GM19238 (cell line): ENCODE measurements around the gene SCN4A.
"Not testable (repeated sequence)": the region's sequence is repeated elsewhere in the genome, so short reads cannot be mapped to it uniquely, and the experiment has no call there.

Source experiments
- DNase-seq: peaks from one replicate; pipeline ENCODE4 v3.0.0; 2011; ENCODE audit warnings: low spot score; ENCODE audit not compliant: insufficient read length

The SCN4A gene

GRCh38 chr17:63985387-63986140 lies 12.8 kb upstream of the SCN4A start:
- no peak for DNase-seq

- no peak for DNase-seq
Observed at GRCh38 chr17:63984651-63985386, 12.1 kb upstream of the SCN4A start.

DNA sequence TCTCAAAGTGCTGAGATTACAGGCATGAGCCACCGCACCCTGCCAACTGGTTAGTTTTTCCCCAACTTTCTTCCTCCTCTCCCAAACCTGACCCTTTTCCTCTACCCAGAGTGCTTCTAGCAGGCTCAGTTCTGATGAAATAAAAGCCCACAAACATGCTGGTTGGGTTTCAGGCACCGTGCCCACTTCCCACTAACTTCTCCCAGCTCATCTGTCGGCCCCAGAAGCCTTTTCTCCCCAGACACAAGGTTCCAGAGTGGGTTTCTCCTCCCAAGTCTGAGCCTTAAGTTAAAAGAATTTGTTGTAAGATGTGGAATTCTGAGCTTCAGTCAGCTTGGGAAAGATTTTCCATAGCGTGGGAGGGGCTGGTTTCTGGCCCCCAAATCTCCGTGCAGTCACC lies 11.5 kb upstream of the SCN4A start:
- DNase-seq, result no peak

DNA sequence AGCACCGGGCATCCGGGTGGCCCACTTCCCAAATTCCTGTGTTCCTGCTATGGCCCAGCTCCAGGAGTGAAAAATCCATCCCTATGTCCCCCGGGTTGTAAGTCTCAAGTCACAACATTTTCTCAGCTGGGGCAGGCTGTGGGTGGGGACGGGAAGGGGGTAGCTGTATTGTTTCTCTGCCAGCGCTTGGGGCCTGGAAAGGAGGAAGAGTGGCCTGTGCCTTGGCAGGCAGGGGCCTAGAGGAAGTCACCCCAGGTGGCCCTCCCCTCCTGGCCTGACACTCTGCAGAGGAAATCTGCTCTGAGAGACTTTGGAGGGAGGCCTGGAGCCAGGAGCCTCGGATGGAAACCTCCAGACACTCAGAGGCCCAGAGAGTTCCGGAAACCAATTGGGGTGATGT lies 10.6 kb upstream of the SCN4A start:
- DNase-seq, result no peak

- DNase-seq, result not testable (repeated sequence)
Observed at GRCh38 chr17:63982641-63983040, 9.9 kb upstream of the SCN4A start.

DNA sequence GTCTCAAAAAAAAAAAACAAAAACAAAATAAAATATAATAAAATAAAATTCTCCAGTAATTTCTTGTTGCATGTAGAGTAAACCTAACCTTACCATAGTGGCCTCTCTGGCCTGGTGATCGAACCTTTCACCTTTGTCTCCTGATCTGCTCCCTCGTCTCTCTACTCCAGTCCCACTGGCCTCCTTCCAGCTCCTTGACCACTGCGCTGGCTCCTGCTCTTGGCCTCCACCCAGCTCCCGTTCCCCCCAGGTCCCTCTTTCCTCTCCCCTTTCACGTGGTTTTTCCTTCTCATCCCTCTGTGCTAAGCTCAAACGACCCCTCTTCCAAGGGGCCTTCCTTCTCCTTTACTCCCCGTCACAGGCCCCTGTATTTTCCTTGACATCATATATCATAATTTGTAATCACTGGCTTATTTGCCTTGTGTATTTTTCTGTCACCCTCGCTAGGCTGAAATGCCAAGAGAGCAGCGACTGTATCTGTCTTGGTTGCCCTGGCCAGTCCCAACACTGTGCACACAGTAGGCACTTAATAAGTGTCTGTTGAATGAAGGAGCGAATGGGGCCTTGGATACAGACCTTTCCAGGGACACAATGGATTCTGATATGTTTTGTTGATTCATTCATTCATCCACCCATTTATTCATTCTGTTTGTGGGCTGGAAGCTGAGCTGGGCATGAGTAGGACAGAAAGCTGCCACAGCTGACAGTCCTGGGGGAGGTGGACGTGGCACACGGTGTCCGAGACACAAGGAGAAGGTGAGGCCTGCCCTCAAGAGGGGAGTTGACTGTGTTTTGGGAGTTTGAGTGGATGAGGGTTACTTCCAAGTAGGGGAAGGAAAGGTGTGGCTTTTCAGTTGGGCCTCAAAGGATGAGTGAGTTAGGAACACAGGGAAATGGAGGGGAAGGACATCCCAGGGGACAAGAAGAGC lies 5.8 kb upstream of the SCN4A start:
- no peak for DNase-seq

- no peak for DNase-seq
Observed at GRCh38 chr17:63976702-63977101, 4.0 kb upstream of the SCN4A start.

DNA sequence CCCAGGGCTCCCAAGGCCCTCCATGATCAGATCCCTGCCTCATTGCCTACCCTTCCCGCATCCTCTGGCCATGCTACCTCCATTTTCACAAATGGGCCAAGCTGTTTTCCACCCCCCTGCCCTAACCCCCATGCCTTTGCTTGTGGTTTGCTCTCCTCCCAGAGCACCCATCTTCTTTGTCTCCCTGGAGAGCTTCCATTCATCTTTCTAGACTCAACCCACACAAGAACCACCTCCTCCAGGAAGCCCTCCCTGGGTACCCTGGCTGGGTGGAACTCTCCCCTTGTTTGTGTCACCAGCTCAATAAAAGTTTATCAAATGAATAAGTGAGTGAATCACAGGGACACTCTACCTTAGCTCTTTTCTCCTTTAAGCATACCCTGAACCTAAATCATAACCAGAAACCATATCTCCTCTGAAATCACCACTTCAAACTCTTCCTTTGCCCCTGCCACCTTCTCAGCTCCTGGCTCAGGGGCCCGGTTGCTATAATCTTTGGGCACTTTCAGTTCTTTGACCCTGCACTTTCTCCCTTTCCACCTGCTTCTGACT lies 2.9 kb upstream of the SCN4A start:
- DNase-seq, result no peak

GRCh38 chr17:63974594-63975192 lies 2.0 kb upstream of the SCN4A start:
- DNase-seq, result no peak

DNA sequence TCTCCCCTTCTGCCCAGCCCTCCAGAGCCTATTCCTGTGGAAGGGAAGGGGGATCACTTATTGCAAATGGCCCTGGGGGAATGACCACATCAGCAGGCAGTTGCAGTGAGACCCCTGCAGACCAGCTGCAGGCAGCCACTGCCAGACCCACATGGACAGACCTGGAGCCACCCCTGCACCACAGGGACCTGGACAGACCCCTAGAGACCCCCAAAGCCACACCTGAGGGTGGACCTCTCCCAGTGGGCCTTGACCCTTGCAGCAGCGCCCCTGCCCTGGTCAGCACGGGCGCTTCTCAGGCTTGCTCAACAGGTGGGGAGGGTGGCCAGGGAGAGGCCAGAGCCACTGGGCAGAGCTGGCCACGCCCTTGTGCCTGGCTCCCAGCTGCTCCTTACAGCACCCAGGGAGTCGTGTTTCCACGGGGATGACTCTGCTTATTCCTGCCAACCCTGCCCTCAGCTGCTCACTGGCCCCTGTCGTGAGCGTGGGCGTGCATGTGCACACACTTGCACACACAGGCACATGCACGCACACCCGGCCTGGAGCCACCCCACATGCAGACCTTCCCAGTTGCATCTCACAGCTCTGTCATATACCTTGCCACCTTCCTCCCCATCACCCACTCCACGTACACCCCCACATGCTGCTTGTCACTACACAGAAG lies 1.3 kb upstream of the SCN4A start:
- no peak for DNase-seq

GRCh38 chr17:63973247-63973646 lies 529 bp upstream of the SCN4A start:
- DNase-seq, result no peak

GRCh38 chr17:63969278-63969677 lies 3.4 kb downstream of the SCN4A start:
- DNase-seq, result no peak

- no peak for DNase-seq
Observed at GRCh38 chr17:63967953-63968352, 4.8 kb downstream of the SCN4A start.

GRCh38 chr17:63966646-63967264 lies 6.0 kb downstream of the SCN4A start:
- DNase-seq, result peak; percentile 49

- no peak for DNase-seq
Observed at GRCh38 chr17:63963123-63963522, 9.6 kb downstream of the SCN4A start.

- DNase-seq, result no peak
Observed at GRCh38 chr17:63962298-63962744, 10.4 kb downstream of the SCN4A start.

- no peak for DNase-seq
Observed at GRCh38 chr17:63961355-63962212, 11.1 kb downstream of the SCN4A start.

DNA sequence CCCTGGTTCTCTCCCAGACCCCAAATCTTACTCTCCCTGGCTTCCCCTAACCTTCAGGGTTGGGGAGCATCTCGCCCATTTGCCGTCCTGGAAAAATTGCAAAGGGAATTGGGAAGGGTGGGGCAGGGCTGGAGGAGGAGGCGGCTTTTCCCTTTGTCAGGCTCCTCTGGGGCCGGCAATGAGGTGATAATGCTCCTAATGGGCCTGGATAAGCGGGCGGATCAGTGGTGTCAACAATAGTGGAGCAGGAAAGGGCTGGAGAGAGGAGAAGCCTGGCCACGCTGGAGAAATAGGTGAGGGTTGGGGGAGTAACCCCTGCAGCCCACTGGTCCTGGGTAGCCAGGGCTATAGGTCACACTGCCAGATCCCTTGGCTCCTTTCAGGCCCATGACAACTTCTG lies 12.3 kb downstream of the SCN4A start:
- no peak for DNase-seq

- DNase-seq, result no peak
Observed at GRCh38 chr17:63960006-63960405, 12.7 kb downstream of the SCN4A start.
